Esophagus mucosa (tissue), 1 donor: ENCODE data around the gene MYH16. TPM values are rescaled to one million over a fixed set of nuclear protein-coding genes. Genes with fewer than 3 reads are reported as not detected.
"Not testable (repeated sequence)": the region's sequence is repeated elsewhere in the genome, so short reads cannot be mapped to it uniquely, and the experiment has no call there.

ENCODE experiments used
- ATAC-seq: fragments of 200-7000 bp; cut with Tn5 transposase; one replicate; pipeline ENCODE4 v1.9.1; 2020
- total RNA-seq: library from RNA; stranded (reverse); gene quantifications from one replicate; pipeline ENCODE4 v1.2.4, GENCODE V29; 2023
- donor health status: DM: yes; HTN: yes; CAD: no.

Gene MYH16
- total RNA-seq, 1 donor from 2014 or later, result not detected

DNA sequence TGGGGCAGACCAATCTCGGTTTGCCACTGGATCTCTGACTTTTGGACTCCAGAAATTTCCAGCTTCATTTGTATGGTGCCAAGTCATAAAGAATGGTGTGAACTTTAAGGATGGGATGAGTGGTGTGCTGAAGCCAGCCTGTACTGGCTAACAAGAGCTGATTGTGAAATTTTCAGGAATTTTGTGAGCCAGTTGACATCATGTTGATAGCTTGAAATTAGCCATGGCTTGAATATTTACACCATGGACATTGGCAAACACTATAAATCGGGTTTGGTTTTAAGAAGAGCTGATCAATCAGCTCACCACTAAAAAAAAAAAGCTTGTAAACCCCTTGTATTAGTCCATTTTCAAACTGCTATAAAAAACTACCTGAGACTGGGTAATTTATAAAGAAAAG, 14.1 kb upstream of the MYH16 start:
- no peak for ATAC-seq

- no peak for ATAC-seq
These were observed 12.2 kb upstream of the MYH16 start for GRCh38 chr7:99260395-99260794.

GRCh38 chr7:99261646-99262045, 11.0 kb upstream of the MYH16 start:
- peak; percentile 73 for ATAC-seq

- ATAC-seq, result no peak
These were observed 6.7 kb upstream of the MYH16 start for GRCh38 chr7:99265848-99266480.

DNA sequence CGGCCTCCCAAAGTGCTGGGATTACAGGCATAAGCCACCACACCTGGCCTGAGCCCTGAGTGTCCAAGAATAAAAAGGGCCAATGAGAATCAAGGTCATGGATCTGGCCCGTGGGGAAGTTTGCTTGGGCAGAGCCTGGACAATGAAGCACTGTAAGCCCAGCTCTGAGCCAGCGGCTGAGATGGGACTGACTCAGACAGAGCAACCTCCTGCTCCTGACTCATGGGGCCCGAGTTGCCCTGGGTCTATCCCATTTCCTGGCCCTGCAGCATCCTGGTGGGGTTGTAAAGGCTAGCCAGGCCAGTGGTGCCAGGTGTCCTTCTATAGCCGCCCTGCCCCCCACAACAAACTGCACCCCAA, 5.2 kb upstream of the MYH16 start:
- peak; percentile 97 for ATAC-seq

- ATAC-seq, result no peak
These were observed 4.6 kb upstream of the MYH16 start for GRCh38 chr7:99267841-99268576.

DNA sequence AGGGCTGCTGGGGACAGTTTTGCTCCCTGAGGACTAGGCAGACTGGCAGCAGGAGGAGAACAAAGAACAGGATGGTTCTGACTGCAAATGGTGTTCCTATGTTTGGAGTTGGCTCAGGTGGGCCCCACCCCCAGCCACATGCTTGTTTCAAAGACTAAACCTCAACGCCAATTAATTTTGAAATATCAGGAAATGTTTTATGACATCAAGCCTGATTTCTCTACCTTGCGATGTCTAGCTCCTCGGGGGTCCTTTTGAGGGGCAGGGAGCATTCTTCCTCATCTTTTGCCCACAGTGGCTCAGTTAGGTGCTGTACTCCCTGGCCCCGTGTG, 4.1 kb upstream of the MYH16 start:
- ATAC-seq, result no peak

DNA sequence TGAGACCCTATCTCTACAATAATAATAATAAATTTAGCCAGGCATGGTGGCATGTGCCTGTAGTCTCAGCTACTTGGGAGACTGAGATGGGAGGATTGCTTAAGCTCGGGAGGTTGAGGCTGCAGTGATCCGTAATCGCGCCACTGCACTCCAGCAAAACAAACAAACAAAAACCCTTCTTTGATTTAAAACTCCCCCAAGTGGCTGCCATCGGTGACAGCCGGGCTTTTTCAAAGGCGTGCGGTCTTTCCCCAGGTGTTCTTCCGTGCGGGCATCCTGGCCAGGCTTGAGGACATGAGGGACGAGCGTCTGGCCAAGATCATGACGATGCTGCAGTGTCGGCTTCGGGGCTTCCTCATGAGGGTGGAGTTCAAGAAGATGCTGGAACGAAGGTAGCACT, 1.9 kb upstream of the MYH16 start:
- ATAC-seq, result no peak

GRCh38 chr7:99273561-99273960, 922 bp downstream of the MYH16 start:
- ATAC-seq, result not testable (repeated sequence)

DNA sequence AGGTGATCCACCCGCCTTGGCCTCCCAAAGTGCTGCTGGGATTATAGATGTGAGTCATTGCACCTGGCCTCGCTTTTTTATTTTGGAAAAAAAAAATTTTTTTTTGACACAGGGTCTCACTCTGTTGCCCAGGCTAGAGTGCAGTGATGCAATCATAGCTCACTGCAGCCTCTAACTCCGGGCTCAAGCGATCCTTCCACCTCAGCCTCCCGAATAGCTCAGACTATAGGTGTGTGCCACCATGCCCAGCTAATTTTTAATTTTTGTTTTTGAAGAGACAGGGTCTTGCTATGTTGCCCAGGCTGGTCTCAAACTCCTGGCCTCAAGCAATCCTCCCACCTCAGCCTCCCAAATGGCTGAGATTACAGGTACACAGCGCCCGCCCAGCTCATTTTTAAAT, 2.3 kb downstream of the MYH16 start:
- ATAC-seq, result not testable (repeated sequence)

DNA sequence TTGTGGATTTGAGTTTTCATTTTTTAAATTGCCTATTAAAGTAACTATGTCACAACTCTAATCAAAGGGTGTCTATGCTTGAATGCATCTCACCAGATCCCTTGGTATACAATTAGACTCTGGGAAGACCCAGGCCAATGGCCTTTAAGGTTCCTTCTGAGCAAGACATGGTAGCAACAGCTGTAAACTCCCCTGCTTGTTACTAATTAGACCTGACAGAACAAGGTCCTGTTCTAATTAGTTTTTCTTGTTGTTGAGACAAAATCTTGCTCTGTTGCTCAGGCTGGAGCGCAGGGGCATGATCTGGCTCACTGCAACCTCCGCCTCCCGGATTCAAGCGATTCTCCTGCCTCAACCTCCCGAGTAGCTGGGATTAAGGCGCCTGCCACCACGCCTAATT, 2.9 kb downstream of the MYH16 start:
- no peak for ATAC-seq

DNA sequence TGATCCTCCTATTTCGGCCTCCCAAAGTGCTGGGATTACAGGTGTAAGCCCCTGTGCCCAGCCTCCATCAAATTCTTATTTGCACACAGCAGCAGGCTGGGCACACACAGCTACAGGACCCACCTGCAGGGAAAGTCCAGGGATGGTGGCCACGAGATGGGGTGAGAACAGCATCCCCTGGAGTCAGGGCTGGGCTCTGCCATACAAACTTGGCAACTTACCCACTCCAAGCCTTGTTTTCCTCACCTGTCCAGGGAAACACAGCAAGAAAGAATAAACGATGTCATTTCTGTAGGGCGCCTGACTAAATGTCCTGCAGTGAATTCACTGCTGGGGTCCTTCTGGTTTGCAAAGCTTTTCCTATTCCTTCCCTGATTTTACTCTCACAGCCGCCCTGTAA, 5.5 kb downstream of the MYH16 start:
- ATAC-seq, result no peak

GRCh38 chr7:99284165-99284564, 11.5 kb downstream of the MYH16 start:
- not testable (repeated sequence) for ATAC-seq

DNA sequence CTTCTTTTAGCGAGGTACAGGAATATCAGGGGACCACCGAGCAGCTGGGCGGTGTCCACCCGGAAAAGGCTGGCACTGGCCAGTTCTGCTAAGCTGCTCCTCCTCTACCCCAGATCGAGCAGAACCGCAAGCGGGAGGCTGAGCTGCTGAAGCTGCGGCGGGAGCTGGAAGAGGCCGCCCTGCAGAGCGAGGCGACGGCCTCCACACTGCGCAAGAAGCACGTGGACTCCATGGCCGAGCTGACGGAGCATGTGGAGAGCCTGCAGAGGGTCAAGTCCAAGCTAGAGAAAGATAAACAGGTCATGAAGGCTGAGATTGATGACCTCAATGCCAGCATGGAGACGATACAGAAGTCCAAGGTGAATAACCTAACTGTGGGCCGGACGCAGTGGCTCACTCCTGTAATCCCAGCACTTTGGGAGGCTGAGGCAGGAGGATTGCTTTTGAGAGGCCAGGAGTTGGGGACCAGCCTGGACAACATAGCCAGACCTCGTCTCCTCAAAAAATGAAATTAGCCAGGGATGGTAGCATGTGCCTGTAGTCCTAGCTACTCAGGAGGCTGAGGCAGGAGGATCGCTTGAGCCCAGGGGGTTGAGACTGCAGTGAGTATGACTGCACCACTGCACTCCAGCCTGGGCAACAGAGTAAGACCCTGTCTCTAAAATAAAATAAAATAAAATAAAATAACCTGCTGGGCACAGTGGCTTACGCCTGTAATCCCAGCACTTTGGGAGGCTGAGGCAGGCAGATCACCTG, 15.3 kb downstream of the MYH16 start:
- ATAC-seq, result no peak

DNA sequence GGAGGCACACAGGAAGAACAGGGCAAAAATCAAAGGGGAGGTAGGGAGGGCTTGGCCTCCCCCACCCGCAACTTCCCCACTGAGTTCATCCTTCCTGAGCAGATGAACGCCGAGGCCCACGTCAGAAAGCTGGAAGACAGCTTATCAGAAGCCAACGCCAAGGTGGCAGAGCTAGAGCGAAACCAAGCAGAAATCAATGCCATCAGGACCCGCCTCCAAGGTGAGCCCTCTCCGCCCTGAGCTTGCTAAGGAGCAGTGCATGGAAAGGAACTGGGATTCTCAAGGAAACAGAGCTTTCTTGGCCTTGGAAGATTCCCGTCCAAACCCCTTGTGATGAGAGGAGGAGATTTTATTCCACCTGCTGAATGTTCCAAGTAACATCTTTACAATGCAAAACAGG, 16.5 kb downstream of the MYH16 start:
- no peak for ATAC-seq

DNA sequence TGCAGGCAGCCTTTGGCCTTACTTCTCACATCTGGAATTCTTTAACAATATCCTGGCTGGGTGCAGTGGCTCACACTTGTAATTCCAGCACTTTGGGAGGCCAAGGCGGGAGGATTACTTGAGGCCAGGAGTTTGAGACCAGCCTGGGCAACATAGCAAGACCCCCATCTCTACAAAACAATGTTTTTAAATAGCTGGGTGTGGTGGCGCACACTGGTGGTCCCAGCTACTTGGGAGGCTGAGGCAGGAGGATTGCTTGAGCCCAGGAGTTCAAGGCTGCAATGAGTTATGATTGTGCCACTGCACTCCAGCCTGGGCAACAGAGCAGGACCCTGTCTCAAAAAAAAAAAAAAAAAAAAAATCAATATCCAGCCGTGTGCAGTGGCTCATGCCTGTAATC, 17.5 kb downstream of the MYH16 start:
- not testable (repeated sequence) for ATAC-seq

- no peak for ATAC-seq
These were observed 18.5 kb downstream of the MYH16 start for GRCh38 chr7:99290980-99291607.

GRCh38 chr7:99292127-99292526, 19.5 kb downstream of the MYH16 start:
- ATAC-seq, result no peak

DNA sequence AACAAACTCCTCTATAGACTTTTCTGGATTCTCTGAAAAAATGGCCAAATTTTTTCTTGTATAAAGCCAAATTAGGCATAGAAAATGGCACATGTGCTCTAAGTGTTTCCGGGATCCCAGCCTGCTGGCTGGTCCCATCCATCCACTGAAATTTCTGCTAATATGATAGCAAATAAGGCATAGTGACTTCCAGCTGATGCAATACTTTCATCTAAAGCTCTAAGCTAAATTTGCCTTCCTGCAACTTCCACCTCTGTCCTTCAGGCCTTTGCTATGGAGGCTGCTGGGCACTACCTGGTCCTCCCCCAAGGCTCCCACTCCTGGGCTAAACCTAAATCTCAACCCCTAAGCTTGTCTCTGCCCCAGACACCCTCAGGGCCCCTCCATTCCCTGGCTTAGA, 20.5 kb downstream of the MYH16 start:
- no peak for ATAC-seq

- no peak for ATAC-seq
These were observed 21.0 kb downstream of the MYH16 start for GRCh38 chr7:99293650-99294049.

GRCh38 chr7:99296471-99296870, 23.8 kb downstream of the MYH16 start:
- ATAC-seq, result no peak

DNA sequence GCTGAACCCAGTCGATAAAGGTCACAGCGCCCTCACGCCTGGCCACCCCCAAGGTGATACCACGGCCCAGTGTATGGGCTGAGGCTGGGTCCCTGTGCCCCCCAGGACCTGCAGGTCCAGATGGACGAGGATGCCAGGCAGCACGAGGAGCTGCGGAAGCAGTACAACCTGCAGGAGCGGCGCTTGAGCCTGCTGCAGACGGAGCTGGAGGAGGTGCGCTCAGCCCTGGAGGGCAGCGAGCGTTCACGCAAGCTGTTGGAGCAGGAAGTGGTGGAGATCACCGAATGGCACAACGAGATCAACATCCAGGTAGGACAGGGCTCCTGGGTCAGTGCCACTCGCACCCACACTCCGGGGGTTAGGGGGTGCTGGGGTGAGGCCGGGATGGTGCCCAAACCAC, 28.9 kb downstream of the MYH16 start:
- no peak for ATAC-seq

DNA sequence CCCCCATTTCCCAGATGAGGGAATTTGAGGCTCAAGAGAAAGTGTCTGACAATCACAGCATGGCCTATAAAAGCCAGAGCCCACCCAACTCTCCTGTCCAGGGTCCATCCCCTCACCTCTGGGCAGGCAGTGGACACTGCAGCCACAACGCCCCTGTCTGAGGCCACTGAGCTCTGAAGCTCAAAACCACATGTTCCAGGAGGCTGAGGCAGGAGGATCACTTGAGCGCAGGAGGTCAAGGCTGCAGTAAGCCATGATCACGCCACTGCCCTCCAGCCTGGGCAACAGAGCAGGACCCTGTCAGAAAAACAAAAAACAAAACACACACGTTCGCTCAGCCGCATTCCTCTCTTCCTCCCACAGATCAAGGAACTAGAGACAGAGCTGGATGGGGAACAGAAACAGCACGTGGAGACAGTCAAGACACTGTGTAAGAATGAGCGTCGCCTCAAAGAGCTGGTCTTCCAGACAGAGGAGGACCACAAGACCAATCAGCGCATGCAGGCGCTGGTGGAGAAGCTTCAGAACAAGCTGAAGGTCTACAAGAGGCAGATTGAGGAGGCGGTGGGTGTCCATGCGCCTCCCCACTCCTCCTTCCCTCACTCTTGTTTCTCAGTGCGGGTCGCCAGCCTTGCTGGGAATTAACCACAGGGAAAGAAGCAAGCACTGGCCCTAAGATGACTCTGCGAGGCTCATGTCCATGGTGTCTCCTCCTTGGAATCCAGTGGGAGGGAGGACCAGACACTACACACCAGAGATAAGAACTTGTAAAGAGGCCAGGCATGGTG, 33.0 kb downstream of the MYH16 start:
- no peak for ATAC-seq
